ENCODE data around the gene FTCDNL1.

FTCDNL1 gene

DNA sequence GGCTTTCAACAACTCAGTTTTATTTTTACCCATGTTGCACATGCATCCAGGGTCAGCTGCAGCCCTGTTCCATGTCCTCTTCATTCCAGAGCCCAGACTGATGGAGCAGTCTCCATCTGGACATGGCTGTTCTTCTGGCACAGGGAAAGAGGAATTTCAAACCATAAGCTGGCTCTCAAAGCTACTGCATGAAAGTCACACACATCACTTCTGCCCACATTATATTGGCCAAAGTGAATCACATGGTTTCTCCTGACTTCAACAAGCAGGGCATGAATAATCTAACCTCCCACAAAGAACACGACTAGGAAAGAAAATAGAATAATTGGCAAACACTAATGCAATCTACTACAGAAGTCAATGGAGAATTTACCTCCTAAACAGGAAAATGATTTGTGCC lies 94.2 kb downstream of the FTCDNL1 start:
- DNase-seq (ENCODE audit: insufficient read length, low spot score) (no peak), FAIRE-seq (no peak)
- no peak for TF ChIP-seq POLR2A (IDR thresholded peaks at IDR 0.05; ENCODE audit: low read depth, low read length)
- TF ChIP-seq POU2F2 (IDR thresholded peaks at IDR 0.05; ENCODE audit: low read depth, low read length) = no peak
- TF ChIP-seq POLR2AphosphoS5 (IDR thresholded peaks at IDR 0.05; ENCODE audit: low read depth, low read length) = no peak
- no peak for TF ChIP-seq PAX5 (IDR thresholded peaks at IDR 0.05; ENCODE audit: insufficient read depth, low read length, severe bottlenecking)
- TF ChIP-seq SPI1 (IDR thresholded peaks at IDR 0.05; ENCODE audit: low read depth, low read length) = no peak
- no peak for TF ChIP-seq TAF1 (IDR thresholded peaks at IDR 0.05; ENCODE audit: low read depth, low read length)

- DNase-seq (ENCODE audit: insufficient read length, low spot score) (no peak), FAIRE-seq (no peak)
- no peak for TF ChIP-seq POLR2A (IDR thresholded peaks at IDR 0.05; ENCODE audit: low read depth, low read length)
Measured at GRCh38 chr2:199756211-199756610, 94.8 kb downstream of the FTCDNL1 start.

DNA sequence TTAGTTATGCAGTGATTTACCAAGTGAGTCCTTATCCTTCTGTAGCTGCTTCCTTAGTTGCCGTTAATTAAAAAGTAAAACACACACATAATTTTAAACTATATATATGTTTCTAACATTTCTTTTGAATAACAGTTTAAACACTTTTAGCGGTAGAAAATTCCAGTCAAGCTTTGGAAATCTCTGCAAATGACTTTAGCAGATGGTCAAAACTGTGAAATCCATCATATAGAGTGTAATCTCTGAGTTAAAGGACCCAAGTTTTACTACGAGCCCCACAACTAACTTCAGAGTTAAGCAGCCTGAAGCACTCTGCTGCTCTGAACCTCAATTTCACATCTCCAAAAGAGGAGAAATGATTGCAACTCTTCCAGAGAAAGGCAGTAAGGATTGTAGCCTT lies 96.2 kb downstream of the FTCDNL1 start:
- FAIRE-seq = no peak
- DNase-seq (ENCODE audit: insufficient read length, low spot score) = no peak
- no peak for TF ChIP-seq SPI1 (IDR thresholded peaks at IDR 0.05; ENCODE audit: low read depth, low read length)
- TF ChIP-seq POU2F2 (IDR thresholded peaks at IDR 0.05; ENCODE audit: low read depth, low read length) = no peak
- TF ChIP-seq POLR2A (IDR thresholded peaks at IDR 0.05; ENCODE audit: low read depth, low read length) = no peak
- no peak for TF ChIP-seq TAF1 (IDR thresholded peaks at IDR 0.05; ENCODE audit: low read depth, low read length)
- TF ChIP-seq PAX5 (IDR thresholded peaks at IDR 0.05; ENCODE audit: insufficient read depth, low read length, severe bottlenecking) = no peak
- TF ChIP-seq POLR2AphosphoS5 (IDR thresholded peaks at IDR 0.05; ENCODE audit: low read depth, low read length) = no peak

DNA sequence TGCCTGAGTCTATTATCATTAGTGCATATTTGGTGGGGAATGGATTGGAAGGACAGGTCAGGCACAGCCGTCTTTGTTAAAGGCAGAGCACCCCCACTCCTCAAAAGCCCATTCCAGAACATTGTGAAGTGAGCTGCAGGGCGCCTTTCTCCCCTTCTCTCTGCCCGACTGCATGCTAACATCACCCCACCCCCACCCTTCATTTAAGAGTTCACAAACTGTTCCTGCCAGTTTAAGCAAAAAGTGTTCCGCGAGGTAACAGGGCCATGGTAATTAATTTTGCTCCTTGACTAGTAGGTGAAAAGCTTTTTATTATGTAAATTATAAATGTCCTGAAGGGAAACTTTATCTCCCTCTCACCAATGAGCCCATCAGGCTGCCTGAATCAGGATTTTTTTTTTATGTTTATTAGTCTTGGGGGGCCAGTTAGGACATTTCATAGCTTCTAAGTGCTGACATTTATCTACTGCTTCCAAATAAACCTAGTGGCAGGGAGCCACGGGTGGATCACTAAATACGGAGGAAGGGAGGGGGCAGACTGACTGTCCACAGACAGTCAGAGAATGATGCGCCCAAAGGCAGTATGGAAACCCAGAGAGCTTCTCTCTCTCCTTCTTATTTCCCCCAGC lies 99.4 kb downstream of the FTCDNL1 start:
- DNase-seq (ENCODE audit: insufficient read length, low spot score) (no peak), FAIRE-seq (no peak)
- TF ChIP-seq POU2F2 (IDR thresholded peaks at IDR 0.05; ENCODE audit: low read depth, low read length) = no peak
- no peak for TF ChIP-seq PAX5 (IDR thresholded peaks at IDR 0.05; ENCODE audit: insufficient read depth, low read length, severe bottlenecking)
- TF ChIP-seq POLR2A (IDR thresholded peaks at IDR 0.05; ENCODE audit: low read depth, low read length) = no peak
- no peak for TF ChIP-seq POLR2AphosphoS5 (IDR thresholded peaks at IDR 0.05; ENCODE audit: low read depth, low read length)
- no peak for TF ChIP-seq SPI1 (IDR thresholded peaks at IDR 0.05; ENCODE audit: low read depth, low read length)
- no peak for TF ChIP-seq TAF1 (IDR thresholded peaks at IDR 0.05; ENCODE audit: low read depth, low read length)

- FAIRE-seq (no peak), DNase-seq (ENCODE audit: insufficient read length, low spot score) (no peak)
- TF ChIP-seq SPI1 (IDR thresholded peaks at IDR 0.05; ENCODE audit: low read depth, low read length) (no peak), POU2F2 (IDR thresholded peaks at IDR 0.05; ENCODE audit: low read depth, low read length) (no peak), POLR2A (IDR thresholded peaks at IDR 0.05; ENCODE audit: low read depth, low read length) (no peak), TAF1 (IDR thresholded peaks at IDR 0.05; ENCODE audit: low read depth, low read length) (no peak), PAX5 (IDR thresholded peaks at IDR 0.05; ENCODE audit: insufficient read depth, low read length, severe bottlenecking) (no peak), POLR2AphosphoS5 (IDR thresholded peaks at IDR 0.05; ENCODE audit: low read depth, low read length) (no peak)
Measured at GRCh38 chr2:199749571-199749970, 101.4 kb downstream of the FTCDNL1 start.

GRCh38 chr2:199744724-199745123 lies 106.3 kb downstream of the FTCDNL1 start:
- no peak for FAIRE-seq
- no peak for DNase-seq (ENCODE audit: insufficient read length, low spot score)
- no peak for TF ChIP-seq POU2F2 (IDR thresholded peaks at IDR 0.05; ENCODE audit: low read depth, low read length)
- TF ChIP-seq TAF1 (IDR thresholded peaks at IDR 0.05; ENCODE audit: low read depth, low read length) = no peak
- no peak for TF ChIP-seq PAX5 (IDR thresholded peaks at IDR 0.05; ENCODE audit: insufficient read depth, low read length, severe bottlenecking)
- no peak for TF ChIP-seq SPI1 (IDR thresholded peaks at IDR 0.05; ENCODE audit: low read depth, low read length)
- no peak for TF ChIP-seq POLR2A (IDR thresholded peaks at IDR 0.05; ENCODE audit: low read depth, low read length)
- TF ChIP-seq POLR2AphosphoS5 (IDR thresholded peaks at IDR 0.05; ENCODE audit: low read depth, low read length) = no peak

GRCh38 chr2:199744260-199744659 lies 106.7 kb downstream of the FTCDNL1 start:
- FAIRE-seq (no peak), DNase-seq (ENCODE audit: insufficient read length, low spot score) (no peak)
- TF ChIP-seq POLR2AphosphoS5 (IDR thresholded peaks at IDR 0.05; ENCODE audit: low read depth, low read length) (no peak), POU2F2 (IDR thresholded peaks at IDR 0.05; ENCODE audit: low read depth, low read length) (no peak), POLR2A (IDR thresholded peaks at IDR 0.05; ENCODE audit: low read depth, low read length) (no peak), PAX5 (IDR thresholded peaks at IDR 0.05; ENCODE audit: insufficient read depth, low read length, severe bottlenecking) (no peak), TAF1 (IDR thresholded peaks at IDR 0.05; ENCODE audit: low read depth, low read length) (no peak), SPI1 (IDR thresholded peaks at IDR 0.05; ENCODE audit: low read depth, low read length) (no peak)

- TF ChIP-seq TAF1 (IDR thresholded peaks at IDR 0.05; ENCODE audit: low read depth, low read length) = no peak
- TF ChIP-seq POLR2A (IDR thresholded peaks at IDR 0.05; ENCODE audit: low read depth, low read length) = no peak
- no peak for TF ChIP-seq POU2F2 (IDR thresholded peaks at IDR 0.05; ENCODE audit: low read depth, low read length)
- TF ChIP-seq SPI1 (IDR thresholded peaks at IDR 0.05; ENCODE audit: low read depth, low read length) = no peak
- TF ChIP-seq PAX5 (IDR thresholded peaks at IDR 0.05; ENCODE audit: insufficient read depth, low read length, severe bottlenecking) = no peak
- TF ChIP-seq POLR2AphosphoS5 (IDR thresholded peaks at IDR 0.05; ENCODE audit: low read depth, low read length) = no peak
- DNase-seq (ENCODE audit: insufficient read length, low spot score) = no peak
- FAIRE-seq = no peak
Measured at GRCh38 chr2:199743415-199744120, 107.4 kb downstream of the FTCDNL1 start.

- DNase-seq (ENCODE audit: insufficient read length, low spot score) (no peak), FAIRE-seq (no peak)
- TF ChIP-seq SPI1 (IDR thresholded peaks at IDR 0.05; ENCODE audit: low read depth, low read length) (no peak), TAF1 (IDR thresholded peaks at IDR 0.05; ENCODE audit: low read depth, low read length) (no peak), POU2F2 (IDR thresholded peaks at IDR 0.05; ENCODE audit: low read depth, low read length) (no peak), POLR2A (IDR thresholded peaks at IDR 0.05; ENCODE audit: low read depth, low read length) (no peak), PAX5 (IDR thresholded peaks at IDR 0.05; ENCODE audit: insufficient read depth, low read length, severe bottlenecking) (no peak), POLR2AphosphoS5 (IDR thresholded peaks at IDR 0.05; ENCODE audit: low read depth, low read length) (no peak)
Measured at GRCh38 chr2:199742884-199743283, 108.1 kb downstream of the FTCDNL1 start.

DNA sequence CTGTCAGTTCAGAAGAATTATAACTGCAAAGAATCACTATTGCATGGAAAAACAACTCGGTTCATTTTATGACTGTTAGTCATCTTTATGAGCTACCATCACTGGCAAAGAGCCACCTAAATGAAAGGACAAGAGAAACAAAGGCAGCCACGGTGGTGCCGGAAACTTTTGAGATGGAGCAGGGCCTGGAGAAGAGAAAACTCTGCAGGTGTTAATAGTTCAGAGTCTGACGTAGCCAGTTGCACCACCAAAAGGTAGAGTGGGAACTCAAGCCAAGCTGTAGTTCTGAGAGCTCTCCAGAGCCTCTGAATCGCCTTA lies 110.9 kb downstream of the FTCDNL1 start:
- FAIRE-seq (no peak), DNase-seq (ENCODE audit: insufficient read length, low spot score) (no peak)
- TF ChIP-seq PAX5 (IDR thresholded peaks at IDR 0.05; ENCODE audit: insufficient read depth, low read length, severe bottlenecking) = no peak
- TF ChIP-seq SPI1 (IDR thresholded peaks at IDR 0.05; ENCODE audit: low read depth, low read length) = no peak
- no peak for TF ChIP-seq POU2F2 (IDR thresholded peaks at IDR 0.05; ENCODE audit: low read depth, low read length)
- no peak for TF ChIP-seq POLR2A (IDR thresholded peaks at IDR 0.05; ENCODE audit: low read depth, low read length)
- no peak for TF ChIP-seq POLR2AphosphoS5 (IDR thresholded peaks at IDR 0.05; ENCODE audit: low read depth, low read length)
